GM19452 (cell line): Measurements from ENCODE around the gene ENG.

Experiments
- ATAC-seq: cut with Tn5 transposase; IDR thresholded peaks from one replicate; pipeline ENCODE4 v1.9.1; 2021; ENCODE audit not compliant: unreplicated experiment

Gene ENG

GRCh38 chr9:127866535-127866934 lies 12.1 kb upstream of the ENG start:
- ATAC-seq = no peak

GRCh38 chr9:127865645-127866464 lies 11.4 kb upstream of the ENG start:
- ATAC-seq = no peak

GRCh38 chr9:127863191-127863621 lies 8.7 kb upstream of the ENG start:
- ATAC-seq = no peak

GRCh38 chr9:127862075-127863011 lies 7.9 kb upstream of the ENG start:
- ATAC-seq = no peak

- no peak for ATAC-seq
These were observed 6.3 kb upstream of the ENG start for GRCh38 chr9:127860779-127861178.

- ATAC-seq = no peak
These were observed 5.8 kb upstream of the ENG start for GRCh38 chr9:127860260-127860659.

GRCh38 chr9:127858041-127858512 lies 3.6 kb upstream of the ENG start:
- ATAC-seq = no peak

- ATAC-seq = no peak
These were observed 2.8 kb upstream of the ENG start for GRCh38 chr9:127857278-127857677.

GRCh38 chr9:127856729-127857116 lies 2.3 kb upstream of the ENG start:
- ATAC-seq = no peak

- ATAC-seq = no peak
These were observed 1.8 kb upstream of the ENG start for GRCh38 chr9:127856094-127856728.

- no peak for ATAC-seq
These were observed 1.1 kb upstream of the ENG start for GRCh38 chr9:127855522-127855921.

- ATAC-seq = no peak
These were observed 502 bp upstream of the ENG start for GRCh38 chr9:127854960-127855359.

GRCh38 chr9:127853312-127854183 lies 910 bp downstream of the ENG start:
- ATAC-seq = no peak

GRCh38 chr9:127852829-127853228 lies 1.6 kb downstream of the ENG start:
- no peak for ATAC-seq

GRCh38 chr9:127850286-127850830 lies 4.1 kb downstream of the ENG start:
- ATAC-seq = no peak

GRCh38 chr9:127848756-127849504 lies 5.5 kb downstream of the ENG start:
- no peak for ATAC-seq

GRCh38 chr9:127847833-127848755 lies 6.4 kb downstream of the ENG start:
- ATAC-seq = no peak

- ATAC-seq = no peak
These were observed 7.3 kb downstream of the ENG start for GRCh38 chr9:127847178-127847510.
